Sigmoid colon (tissue), 4 donors: ENCODE data around the gene SLIT3.

Experiments used
- CTCF ChIP-seq, 4 experiments: fragments of 450-650 bp in 3 of 4; fragments of 200-600 bp in 1 of 4; IDR thresholded peaks; one replicate each; pipeline ENCODE4 v1.5.1; 2016 to 2019; ENCODE audit warnings: antibody characterized with exemption in 4 of 4, mild to moderate bottlenecking in 3 of 4, moderate library complexity in 2 of 4
- POLR2A ChIP-seq, 2 donors: fragments of 450-650 bp; IDR thresholded peaks; one replicate each; pipeline ENCODE4 v1.6.1; 2016; ENCODE audit warnings: antibody characterized with exemption in 2 of 2, mild to moderate bottlenecking in 2 of 2, moderate library complexity in 2 of 2
- POLR2AphosphoS5 ChIP-seq, 4 donors: sonication (generic); formaldehyde crosslinking; IDR thresholded peaks; one replicate each; pipeline ENCODE4 v1.6.1; 2017; ENCODE audit warnings: antibody characterized with exemption in 4 of 4

DNA sequence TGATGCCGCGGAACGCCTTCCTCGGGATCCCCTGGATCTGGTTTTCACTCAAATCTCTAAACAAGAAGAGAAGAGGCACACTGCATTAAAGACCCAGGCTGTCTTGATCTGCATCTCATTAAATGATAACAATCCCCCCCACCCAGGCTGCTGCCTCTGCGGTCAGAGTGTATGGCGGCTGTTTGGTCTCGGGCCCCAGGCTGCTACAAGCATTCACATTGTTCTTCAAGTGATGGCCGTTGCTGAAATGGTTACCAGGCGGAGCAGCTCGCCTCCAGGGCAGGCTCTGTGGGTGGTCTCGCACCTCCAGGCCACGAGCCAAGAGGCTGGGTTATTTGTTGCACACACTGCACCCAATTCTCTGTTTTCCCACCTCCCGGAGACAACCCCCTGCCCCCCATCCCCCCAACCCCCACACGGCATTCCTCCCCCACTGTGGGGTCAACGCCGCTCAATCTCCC lies 417.6 kb downstream of the SLIT3 start:
- no peak for TF ChIP-seq CTCF (IDR thresholded peaks at IDR 0.05)
- TF ChIP-seq POLR2A (IDR thresholded peaks at IDR 0.05) = no peak
- no peak for TF ChIP-seq POLR2AphosphoS5 (IDR thresholded peaks at IDR 0.05)
